Measurements from ENCODE around the gene IKBKG. TPM values are rescaled to one million over a fixed set of nuclear protein-coding genes. Genes with fewer than 3 reads are reported as not detected.
"Not testable (repeated sequence)": the region's sequence is repeated elsewhere in the genome, so short reads cannot be mapped to it uniquely, and the experiment has no call there.

Gene IKBKG
- 14.6 and 16.7 TPM in 2 replicates for total RNA-seq

GRCh38 chrX:154547245-154548027, at the start of gene IKBKG:
Gene IKBKG, plus strand, starts transcription at chrX:154547620. Its CDS starts 4,383 bp downstream, at chrX:154552003.
- TF ChIP-seq CTCF (IDR thresholded peaks at IDR 0.05; ENCODE audit: insufficient read depth, low read length, poor library complexity, severe bottlenecking), result no peak
- H3K4me3 ChIP-seq (ENCODE audit: low read depth, low read length), result peak within 1 kb of the TSS; percentile 62
- H3K27me3 ChIP-seq (ENCODE audit: control insufficient read depth, insufficient read depth, low read length), result no peaks in the 10 kb centered on the region
- peak; percentile 37 for DNase-seq (ENCODE audit: low read depth)
- no peaks in the 10 kb centered on the region for H3K36me3 ChIP-seq (ENCODE audit: control insufficient read depth, insufficient read depth, low read length)

GRCh38 chrX:154501423-154501822, 46.0 kb upstream of the IKBKG start:
- H3K4me3 ChIP-seq (ENCODE audit: low read depth, low read length); H3K27me3 ChIP-seq (ENCODE audit: control insufficient read depth, insufficient read depth, low read length); H3K36me3 ChIP-seq (ENCODE audit: control insufficient read depth, insufficient read depth, low read length); DNase-seq (ENCODE audit: low read depth): not testable (repeated sequence)

GRCh38 chrX:154502098-154502497, 45.3 kb upstream of the IKBKG start:
- Histone ChIP-seq H3K36me3 (ENCODE audit: control insufficient read depth, insufficient read depth, low read length) (no peaks in the 10 kb centered on the region), H3K4me3 (ENCODE audit: low read depth, low read length) (no peak overlapping the region), H3K27me3 (ENCODE audit: control insufficient read depth, insufficient read depth, low read length) (no peaks in the 10 kb centered on the region)
- TF ChIP-seq CTCF (IDR thresholded peaks at IDR 0.05; ENCODE audit: insufficient read depth, low read length, poor library complexity, severe bottlenecking), result no peak
- no peak for DNase-seq (ENCODE audit: low read depth)

- Histone ChIP-seq H3K36me3 (ENCODE audit: control insufficient read depth, insufficient read depth, low read length) (no peaks in the 10 kb centered on the region), H3K27me3 (ENCODE audit: control insufficient read depth, insufficient read depth, low read length) (no peaks in the 10 kb centered on the region), H3K4me3 (ENCODE audit: low read depth, low read length) (no peak overlapping the region)
- TF ChIP-seq CTCF (IDR thresholded peaks at IDR 0.05; ENCODE audit: insufficient read depth, low read length, poor library complexity, severe bottlenecking), result no peak
- DNase-seq (ENCODE audit: low read depth), result no peak
Measured at GRCh38 chrX:154502989-154503388, 44.4 kb upstream of the IKBKG start.

- Histone ChIP-seq H3K36me3 (ENCODE audit: control insufficient read depth, insufficient read depth, low read length) (no peaks in the 10 kb centered on the region), H3K4me3 (ENCODE audit: low read depth, low read length) (no peak overlapping the region), H3K27me3 (ENCODE audit: control insufficient read depth, insufficient read depth, low read length) (no peaks in the 10 kb centered on the region)
- no peak for DNase-seq (ENCODE audit: low read depth)
- TF ChIP-seq CTCF (IDR thresholded peaks at IDR 0.05; ENCODE audit: insufficient read depth, low read length, poor library complexity, severe bottlenecking), result no peak
Measured at GRCh38 chrX:154505734-154506133, 41.7 kb upstream of the IKBKG start.

GRCh38 chrX:154506483-154507332, 40.7 kb upstream of the IKBKG start:
- no peak for DNase-seq (ENCODE audit: low read depth)
- H3K27me3 ChIP-seq (ENCODE audit: control insufficient read depth, insufficient read depth, low read length), result no peaks in the 10 kb centered on the region
- no peak overlapping the region for H3K4me3 ChIP-seq (ENCODE audit: low read depth, low read length)
- H3K36me3 ChIP-seq (ENCODE audit: control insufficient read depth, insufficient read depth, low read length), result no peaks in the 10 kb centered on the region
- TF ChIP-seq CTCF (IDR thresholded peaks at IDR 0.05; ENCODE audit: insufficient read depth, low read length, poor library complexity, severe bottlenecking), result no peak

Data from kidney epithelial cell (primary cell).